HG03196 (cell line): ENCODE measurements around the gene OPA1.
A peak's percentile ranks its signal among the peaks of the same experiment; 100 is the strongest.

ENCODE experiments used
- ATAC-seq: cut with Tn5 transposase; IDR thresholded peaks from one replicate; pipeline ENCODE4 v1.9.1; 2021; ENCODE audit not compliant: unreplicated experiment

Gene OPA1

GRCh38 chr3:193592841-193593667 lies at the start of gene OPA1:
Gene OPA1, plus strand, starts transcription at chr3:193593208. Its CDS starts 170 bp downstream, at chr3:193593378.
- peak; percentile 99 for ATAC-seq

- no peak for ATAC-seq
Measured at GRCh38 chr3:193544289-193544688, 48.7 kb upstream of the OPA1 start.

- no peak for ATAC-seq
Measured at GRCh38 chr3:193545304-193545703, 47.7 kb upstream of the OPA1 start.

GRCh38 chr3:193546129-193546528 lies 46.9 kb upstream of the OPA1 start:
- ATAC-seq, result no peak

GRCh38 chr3:193548406-193548805 lies 44.6 kb upstream of the OPA1 start:
- no peak for ATAC-seq

- ATAC-seq, result no peak
Measured at GRCh38 chr3:193552923-193553322, 40.1 kb upstream of the OPA1 start.

- no peak for ATAC-seq
Measured at GRCh38 chr3:193553586-193553985, 39.4 kb upstream of the OPA1 start.

GRCh38 chr3:193554811-193555210 lies 38.2 kb upstream of the OPA1 start, which contains the start of gene ATP13A4:
Gene ATP13A4, minus strand, starts transcription at chr3:193554895. Its CDS starts 96 bp downstream, at chr3:193554799.
- ATAC-seq, result no peak

- no peak for ATAC-seq
Measured at GRCh38 chr3:193556841-193557240, 36.2 kb upstream of the OPA1 start.

GRCh38 chr3:193559100-193559499 lies 33.9 kb upstream of the OPA1 start:
- ATAC-seq, result no peak

- ATAC-seq, result no peak
Measured at GRCh38 chr3:193560091-193560490, 32.9 kb upstream of the OPA1 start.

- ATAC-seq, result no peak
Measured at GRCh38 chr3:193560870-193561269, 32.1 kb upstream of the OPA1 start.

- no peak for ATAC-seq
Measured at GRCh38 chr3:193563426-193563825, 29.6 kb upstream of the OPA1 start.

GRCh38 chr3:193564012-193564411 lies 29.0 kb upstream of the OPA1 start:
- no peak for ATAC-seq

GRCh38 chr3:193569119-193569518 lies 23.9 kb upstream of the OPA1 start:
- ATAC-seq, result no peak

GRCh38 chr3:193572426-193572908 lies 20.5 kb upstream of the OPA1 start:
- ATAC-seq, result peak; percentile 74

- no peak for ATAC-seq
Measured at GRCh38 chr3:193573403-193574191, 19.4 kb upstream of the OPA1 start.

- ATAC-seq, result no peak
Measured at GRCh38 chr3:193574488-193575070, 18.4 kb upstream of the OPA1 start.

GRCh38 chr3:193585530-193585929 lies 7.5 kb upstream of the OPA1 start:
- ATAC-seq, result no peak

GRCh38 chr3:193586526-193586925 lies 6.5 kb upstream of the OPA1 start:
- ATAC-seq, result no peak

GRCh38 chr3:193589129-193589528 lies 3.9 kb upstream of the OPA1 start:
- no peak for ATAC-seq
